Keratinocyte (primary cell): ENCODE data around the gene ST3GAL6. TPM values are rescaled to one million over a fixed set of nuclear protein-coding genes. Genes with fewer than 3 reads are reported as not detected.

Source experiments
- DNase-seq: peaks from one replicate; pipeline ENCODE4 v3.0.0-alpha.2; 2011; ENCODE audit warnings: low read depth, missing footprints, low spot score
- FAIRE-seq: peaks from 2 replicates; lab custom pipeline; 2011; peaks lifted over from hg19 to GRCh38; lab: Jason Lieb, UNC
- H2AFZ ChIP-seq: 2 replicates; pipeline ENCODE4 v1.6.0; 2012; ENCODE audit warnings: low read length, control low read depth, inconsistent platforms; ENCODE audit not compliant: control insufficient read depth
- H3K27ac ChIP-seq: 2 replicates; pipeline ENCODE4 v1.5.1; 2011; ENCODE audit warnings: low read length; ENCODE audit not compliant: control insufficient read depth, insufficient read depth
- H3K27me3 ChIP-seq: 3 replicates; pipeline ENCODE4 v1.6.0; 2011; ENCODE audit warnings: low read length; ENCODE audit not compliant: control insufficient read depth, insufficient read depth; ENCODE audit errors: extremely low read depth
- H3K36me3 ChIP-seq, 2 experiments: 2 replicates in 1 of 2; 3 replicates in 1 of 2; pipeline ENCODE4 v1.5.1; 2011; ENCODE audit warnings: low read length in 2 of 2, mild to moderate bottlenecking in 1 of 2; ENCODE audit not compliant: control insufficient read depth in 2 of 2, insufficient read depth in 2 of 2; ENCODE audit errors: extremely low read depth in 1 of 2
- H3K4me1 ChIP-seq: 3 replicates; pipeline ENCODE4 v1.5.1; 2011; ENCODE audit warnings: low read length; ENCODE audit not compliant: control insufficient read depth, insufficient read depth; ENCODE audit errors: extremely low read depth
- H3K4me2 ChIP-seq: 3 replicates; pipeline ENCODE4 v1.6.0; 2011; ENCODE audit warnings: low read depth, low read length; ENCODE audit not compliant: control insufficient read depth, insufficient read depth; ENCODE audit errors: extremely low read depth
- H3K4me3 ChIP-seq, 3 experiments: fragments of 200-600 bp in 1 of 3; sonication (generic) in 1 of 3; 2 replicates in 2 of 3; 3 replicates in 1 of 3; pipeline ENCODE4 v1.5.1; 2011 to 2016; ENCODE audit warnings: low read length in 3 of 3, mild to moderate bottlenecking in 3 of 3, control low read depth in 2 of 3, inconsistent platforms in 1 of 3, low read depth in 1 of 3, mixed read lengths in 1 of 3, mixed run types in 1 of 3, moderate library complexity in 1 of 3; ENCODE audit not compliant: control insufficient read depth in 2 of 3, insufficient read depth in 2 of 3; ENCODE audit errors: extremely low read depth in 1 of 3
- H3K79me2 ChIP-seq: 2 replicates; pipeline ENCODE4 v1.6.0; 2012; ENCODE audit warnings: low read length; ENCODE audit not compliant: control insufficient read depth, insufficient read depth
- H3K9ac ChIP-seq: 3 replicates; pipeline ENCODE4 v1.6.0; 2011; ENCODE audit warnings: low read length; ENCODE audit not compliant: control insufficient read depth, insufficient read depth; ENCODE audit errors: extremely low read depth
- H3K9me1 ChIP-seq: 3 replicates; pipeline ENCODE4 v1.6.0; 2011; ENCODE audit warnings: low read length; ENCODE audit not compliant: control insufficient read depth, insufficient read depth; ENCODE audit errors: extremely low read depth
- H3K9me3 ChIP-seq: 2 replicates; pipeline ENCODE4 v1.5.1; 2012; ENCODE audit warnings: low read depth, low read length; ENCODE audit not compliant: control insufficient read depth
- H4K20me1 ChIP-seq: 3 replicates; pipeline ENCODE4 v1.6.0; 2011; ENCODE audit warnings: low read length; ENCODE audit not compliant: control insufficient read depth, insufficient read depth; ENCODE audit errors: extremely low read depth
- CTCF ChIP-seq, 3 experiments: IDR thresholded peaks in 1 of 3; conservative IDR thresholded peaks in 1 of 3; optimal IDR thresholded peaks in 1 of 3; 2 replicates in 2 of 3; 3 replicates in 1 of 3; pipeline versions ENCODE3 to v1.5.1; 2011; ENCODE audit warnings: low read length in 3 of 3, mild to moderate bottlenecking in 3 of 3, moderate library complexity in 2 of 3, control low read depth in 1 of 3, inconsistent platforms in 1 of 3; ENCODE audit not compliant: insufficient read depth in 2 of 3; ENCODE audit errors: extremely low read depth in 1 of 3
- EZH2 ChIP-seq: IDR thresholded peaks from one replicate; pipeline ENCODE4 v1.6.1; 2012; ENCODE audit warnings: inconsistent platforms, mild to moderate bottlenecking, low read length, moderate library complexity
- dilution Hi-C: fragments of 300-500 bp; cut with MboI; formaldehyde crosslinking; loops from one replicate; pipeline ENCODE4 v1.7.0; 2020; ENCODE audit warnings: low sequenced_read_pairs; ENCODE audit not compliant: extremely low pct_ligation_motif_present
- polyA plus RNA-seq, 5 experiments: library from polyadenylated mRNA; depleted of rRNA in 3 of 5; stranded (reverse) in 3 of 5; stranded (forward) in 1 of 5; unstranded in 1 of 5; fragments of >200 nt; gene quantifications; 1 replicate in 1 of 5; 2 replicates in 3 of 5; 3 replicates in 1 of 5; pipeline versions ENCODE4 v1.2.1 to v1.2.3, GENCODE V29; 2011 to 2012; ENCODE audit warnings: missing spikeins in 2 of 5, low read depth in 1 of 5, low replicate concordance in 1 of 5

ST3GAL6 gene
- polyA plus RNA-seq, 1 donor (not counting 4 experiments of a cell fraction or from before 2014, with no cell fraction given): 5.3 TPM

- H3K9me3 ChIP-seq: no peaks in the 10 kb centered on the region
- H3K4me1 ChIP-seq: peaks cover 24% of the 10 kb centered on the region
- no peaks in the 10 kb centered on the region for H4K20me1 ChIP-seq
- dilution Hi-C loops: no loop called here
- H2AFZ ChIP-seq: no peak overlapping the region
- no peaks in the 10 kb centered on the region for H3K27me3 ChIP-seq
- no peaks in the 10 kb centered on the region for H3K36me3 ChIP-seq
- peak; percentile 89 for FAIRE-seq
- DNase-seq: peak; percentile 28
- H3K27ac ChIP-seq: peak overlapping the region; percentile 48
- H3K4me2 ChIP-seq: peak overlapping the region; percentile 12
- peaks cover 9% of the 10 kb centered on the region for H3K79me2 ChIP-seq
- no peak overlapping the region for H3K9ac ChIP-seq
- no peaks in the 10 kb centered on the region for H3K9me1 ChIP-seq
- TF ChIP-seq EZH2: no peak
- TF ChIP-seq CTCF (optimal IDR thresholded peaks at IDR 0.05 in 1 of 3, IDR thresholded peaks at IDR 0.05 in 1 of 3, conservative IDR thresholded peaks at IDR 0.05 in 1 of 3; ENCODE audit: extremely low read depth in 1 of 3, insufficient read depth in 2 of 3, low read length in 3 of 3): no peak
- no peak overlapping the region for H3K4me3 ChIP-seq
Observed at GRCh38 chr3:98730338-98730737, 32.8 kb upstream of the ST3GAL6 start.

GRCh38 chr3:98730886-98731537, 32.1 kb upstream of the ST3GAL6 start:
- Histone ChIP-seq H3K79me2 (peaks cover 9% of the 10 kb centered on the region), H3K9me3 (no peaks in the 10 kb centered on the region), H3K9me1 (no peaks in the 10 kb centered on the region), H3K27me3 (no peaks in the 10 kb centered on the region), H3K36me3 (no peaks in the 10 kb centered on the region), H2AFZ (no peak overlapping the region), H3K27ac (peak overlapping the region; percentile 48), H3K4me1 (peaks cover 24% of the 10 kb centered on the region), H3K4me3 (no peak overlapping the region), H3K9ac (no peak overlapping the region), H4K20me1 (no peaks in the 10 kb centered on the region), H3K4me2 (peak overlapping the region; percentile 12)
- TF ChIP-seq CTCF (optimal IDR thresholded peaks at IDR 0.05 in 1 of 3, IDR thresholded peaks at IDR 0.05 in 1 of 3, conservative IDR thresholded peaks at IDR 0.05 in 1 of 3; ENCODE audit: extremely low read depth in 1 of 3, insufficient read depth in 2 of 3, low read length in 3 of 3) (no peak), EZH2 (no peak)
- dilution Hi-C loops: no loop called here
- DNase-seq (no peak), FAIRE-seq (no peak)
